Bone marrow (tissue), 2 donors: ENCODE measurements around the gene PTGDR2.

ENCODE experiments used
- DNase-seq, 2 donors: peaks; one replicate each; lab custom pipeline; 2025; lab: John Stamatoyannopoulos, UW

Gene PTGDR2

GRCh38 chr11:60874421-60875365, 18.9 kb upstream of the PTGDR2 start:
- DNase-seq = no peak

DNA sequence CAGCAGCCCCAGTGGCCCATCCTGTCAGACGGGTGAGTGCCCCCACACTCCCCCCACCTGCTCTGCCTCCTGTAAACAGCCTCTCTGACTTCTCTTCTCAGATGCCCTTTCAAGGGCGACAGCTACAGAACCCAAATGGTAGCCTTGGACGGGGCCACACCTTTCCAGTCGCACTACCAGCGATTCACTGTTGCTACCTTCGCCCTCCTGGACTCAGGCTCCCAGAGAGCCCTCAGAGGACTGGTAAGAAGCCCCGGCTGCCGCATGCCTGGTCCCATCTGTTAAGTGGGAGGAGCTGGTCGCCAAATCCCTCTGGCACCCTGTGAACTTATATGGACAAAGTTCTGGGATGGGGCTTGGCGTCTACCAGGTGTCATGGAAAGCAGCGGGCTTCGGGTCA, 17.8 kb upstream of the PTGDR2 start:
- DNase-seq = no peak

GRCh38 chr11:60872961-60873524, 17.3 kb upstream of the PTGDR2 start:
- DNase-seq = no peak

DNA sequence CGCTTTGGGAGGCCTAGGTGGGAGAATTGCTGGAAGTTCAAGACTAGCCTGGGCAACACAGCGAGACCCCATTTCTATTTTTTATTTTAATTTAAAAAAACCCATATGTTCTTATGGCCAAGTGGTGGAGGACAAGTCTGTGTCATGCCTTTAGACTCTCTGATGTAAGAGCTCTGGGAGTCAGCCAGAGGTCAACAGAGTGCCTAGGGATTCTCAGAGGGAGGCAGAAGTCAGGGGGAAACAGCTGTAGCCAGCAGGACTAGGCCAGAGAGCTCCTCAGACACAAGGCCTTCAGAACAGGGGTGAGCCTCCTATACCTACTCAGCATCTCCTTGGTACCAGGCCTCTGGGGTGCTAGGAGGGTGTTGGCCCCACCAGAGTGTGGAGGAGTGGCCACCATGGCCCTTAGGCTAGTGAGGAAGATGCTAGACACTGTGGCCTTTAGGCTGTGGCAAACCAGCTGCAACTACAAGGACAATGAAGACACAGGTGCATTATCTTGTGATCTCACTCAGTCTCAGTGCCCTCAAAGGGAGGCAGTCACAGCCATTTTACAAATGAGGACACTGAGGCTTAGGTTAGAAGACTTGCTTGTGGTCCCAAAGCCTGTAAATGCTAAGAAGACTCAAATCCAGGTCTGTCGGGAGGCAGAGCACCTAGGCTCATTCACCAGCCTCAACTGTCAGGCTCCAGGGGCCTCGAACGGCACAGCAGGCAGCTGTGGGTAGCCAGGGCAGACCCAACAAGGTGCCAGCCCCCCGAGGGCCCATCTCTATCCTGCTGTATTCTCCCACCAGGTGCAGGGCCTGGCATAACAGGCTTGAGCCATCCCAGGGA, 16.6 kb upstream of the PTGDR2 start:
- DNase-seq = no peak

GRCh38 chr11:60871378-60872061, 15.8 kb upstream of the PTGDR2 start:
- no peak for DNase-seq

DNA sequence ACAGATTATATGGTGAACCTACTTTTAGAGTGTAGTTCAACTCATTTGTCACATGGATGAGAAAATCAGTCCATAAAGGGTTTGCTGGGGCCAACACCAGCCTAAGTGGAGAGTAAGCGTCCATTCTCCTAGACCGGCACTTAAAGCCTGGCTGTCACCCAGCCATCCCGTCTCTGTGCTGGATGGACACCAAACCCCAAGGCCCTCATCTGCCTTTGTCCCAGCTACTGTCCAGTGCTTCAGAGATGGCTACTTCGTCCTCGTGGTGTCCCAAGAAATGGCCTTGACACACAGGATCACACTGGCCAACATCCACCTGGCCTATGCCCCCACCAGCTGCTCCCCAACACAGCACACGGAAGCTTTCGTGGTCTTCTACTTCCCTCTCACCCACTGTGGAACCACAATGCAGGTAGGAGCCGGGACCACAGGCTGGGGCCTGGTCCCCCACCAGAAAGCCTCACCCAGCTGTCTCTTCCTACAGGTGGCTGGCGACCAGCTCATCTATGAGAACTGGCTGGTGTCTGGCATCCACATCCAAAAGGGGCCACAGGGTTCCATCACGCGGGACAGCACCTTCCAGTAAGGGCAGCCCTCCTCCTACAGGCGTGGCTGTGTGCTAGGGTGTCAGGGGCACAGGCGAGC, 15.1 kb upstream of the PTGDR2 start:
- no peak for DNase-seq

- no peak for DNase-seq
These were observed 14.5 kb upstream of the PTGDR2 start for GRCh38 chr11:60870276-60870675.

GRCh38 chr11:60869451-60869825, 13.7 kb upstream of the PTGDR2 start:
- DNase-seq = no peak

GRCh38 chr11:60868682-60869450, 13.1 kb upstream of the PTGDR2 start:
- DNase-seq = no peak

- DNase-seq = no peak
These were observed 12.3 kb upstream of the PTGDR2 start for GRCh38 chr11:60867871-60868681.

GRCh38 chr11:60866911-60867870, 11.4 kb upstream of the PTGDR2 start, which contains the start of gene ZP1:
Gene ZP1, plus strand, starts transcription at chr11:60867542. Its CDS starts 20 bp downstream, at chr11:60867562.
- no peak for DNase-seq

- peak in 1 of 2 donors; percentile 34 for DNase-seq
These were observed 9.2 kb upstream of the PTGDR2 start for GRCh38 chr11:60864856-60865513.

- no peak for DNase-seq
These were observed 8.1 kb upstream of the PTGDR2 start for GRCh38 chr11:60863550-60864521.

DNA sequence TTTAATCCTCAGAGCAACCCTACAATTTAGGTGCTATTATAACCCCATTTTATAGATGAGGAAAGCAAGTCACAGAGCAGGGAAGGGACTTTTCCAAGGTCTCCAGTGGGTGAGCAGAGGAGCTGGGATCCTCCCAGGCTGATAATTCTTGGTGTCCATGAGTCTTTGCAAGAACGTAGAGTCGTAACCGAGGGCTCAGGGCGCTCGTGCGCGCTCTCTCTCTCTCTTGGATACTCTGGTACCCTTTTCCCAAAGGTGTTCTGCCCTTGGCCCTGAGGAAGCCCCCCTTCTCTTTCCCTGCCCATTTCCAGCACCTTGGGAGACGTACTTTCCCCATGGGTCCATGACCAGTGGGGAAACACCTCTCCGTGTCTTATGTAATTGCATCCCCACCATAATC, 6.4 kb upstream of the PTGDR2 start:
- no peak for DNase-seq

- DNase-seq = no peak
These were observed 5.2 kb upstream of the PTGDR2 start for GRCh38 chr11:60860943-60861342.

DNA sequence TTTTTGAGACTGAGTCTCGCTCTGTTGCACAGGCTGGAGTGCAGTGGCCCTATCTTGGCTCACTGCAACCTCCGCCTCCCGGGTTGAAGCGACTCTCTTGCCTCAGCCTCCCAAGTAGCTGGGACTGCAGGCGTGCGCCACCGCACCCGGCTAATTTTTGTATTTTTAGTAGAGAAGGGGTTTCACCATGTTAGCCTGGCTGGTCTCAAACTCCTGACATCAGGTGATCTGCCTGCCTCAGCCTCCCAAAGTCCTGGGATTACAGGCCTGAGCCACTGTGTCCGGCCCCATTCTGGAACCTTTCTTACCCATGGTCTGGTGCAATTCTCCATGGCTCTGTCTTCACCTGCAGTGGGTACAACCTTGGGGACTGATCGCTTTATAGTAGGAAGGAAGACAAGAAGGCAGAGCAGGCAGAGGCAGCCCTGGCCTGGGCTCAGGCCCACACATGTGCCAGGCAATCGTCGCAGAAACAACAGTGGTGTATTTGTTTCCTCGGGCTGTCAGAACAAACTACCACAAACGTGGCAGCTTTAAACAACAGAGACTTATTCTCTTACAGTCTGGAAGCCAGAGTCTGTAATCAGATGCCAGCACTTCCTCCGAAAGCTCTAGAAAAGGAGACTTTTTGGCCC, 4.0 kb upstream of the PTGDR2 start:
- DNase-seq = no peak
